DMS79 (cell line): ENCODE measurements around the gene NDUFA11.

Source experiments
- DNase-seq: peaks from one replicate; lab custom pipeline; 2025; lab: John Stamatoyannopoulos, UW

NDUFA11 gene

DNA sequence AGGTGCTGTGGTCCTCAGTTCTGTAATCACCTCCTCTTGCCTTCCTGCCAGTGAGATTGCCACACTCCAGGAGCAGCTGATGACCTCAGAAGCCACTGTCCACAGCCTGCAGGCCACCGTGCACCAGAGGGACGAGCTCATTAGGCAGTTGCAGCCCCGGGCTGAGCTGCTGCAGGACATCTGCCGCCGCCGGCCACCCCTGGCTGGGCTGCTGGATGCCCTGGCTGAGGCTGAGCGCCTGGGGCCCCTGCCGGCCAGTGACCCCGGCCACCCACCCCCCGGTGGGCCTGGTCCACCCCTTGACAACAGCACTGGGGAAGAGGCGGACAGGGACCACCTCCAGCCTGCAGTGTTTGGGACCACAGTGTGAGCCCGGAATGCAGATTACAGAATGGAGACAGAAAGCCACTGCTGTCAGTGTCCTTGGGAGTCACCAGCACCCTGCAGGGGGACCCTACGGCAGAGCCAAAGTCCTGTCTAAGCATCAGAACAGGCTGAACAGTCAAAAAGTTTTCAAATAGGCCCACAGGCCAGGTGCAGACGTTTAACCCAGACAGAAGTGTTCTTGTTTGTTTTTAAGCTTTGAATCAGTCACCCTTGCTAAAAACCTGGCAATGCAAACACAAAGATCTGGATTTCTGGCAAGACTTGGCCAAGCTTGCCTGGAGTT is 5.3 kb upstream of the NDUFA11 start:
- DNase-seq, result no peak

DNA sequence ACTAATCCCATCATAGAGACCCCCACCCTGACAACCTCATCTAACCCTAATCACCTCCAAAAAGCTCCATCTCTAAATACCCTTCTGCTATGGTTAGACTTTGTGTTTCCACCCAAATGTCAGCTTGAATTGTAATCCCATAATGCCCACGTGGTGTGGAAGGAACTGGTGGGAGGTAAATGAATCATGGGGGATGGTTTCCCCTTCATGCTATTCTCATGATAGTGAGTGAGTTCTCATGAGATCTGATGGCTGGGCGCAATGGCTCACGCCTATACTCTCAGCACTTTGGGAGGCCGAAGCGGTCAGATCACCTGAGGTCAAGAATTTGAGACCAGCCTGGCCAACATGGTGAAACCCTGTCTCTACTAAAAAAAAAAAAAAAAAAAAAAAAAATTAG is 3.7 kb upstream of the NDUFA11 start:
- no peak for DNase-seq

DNA sequence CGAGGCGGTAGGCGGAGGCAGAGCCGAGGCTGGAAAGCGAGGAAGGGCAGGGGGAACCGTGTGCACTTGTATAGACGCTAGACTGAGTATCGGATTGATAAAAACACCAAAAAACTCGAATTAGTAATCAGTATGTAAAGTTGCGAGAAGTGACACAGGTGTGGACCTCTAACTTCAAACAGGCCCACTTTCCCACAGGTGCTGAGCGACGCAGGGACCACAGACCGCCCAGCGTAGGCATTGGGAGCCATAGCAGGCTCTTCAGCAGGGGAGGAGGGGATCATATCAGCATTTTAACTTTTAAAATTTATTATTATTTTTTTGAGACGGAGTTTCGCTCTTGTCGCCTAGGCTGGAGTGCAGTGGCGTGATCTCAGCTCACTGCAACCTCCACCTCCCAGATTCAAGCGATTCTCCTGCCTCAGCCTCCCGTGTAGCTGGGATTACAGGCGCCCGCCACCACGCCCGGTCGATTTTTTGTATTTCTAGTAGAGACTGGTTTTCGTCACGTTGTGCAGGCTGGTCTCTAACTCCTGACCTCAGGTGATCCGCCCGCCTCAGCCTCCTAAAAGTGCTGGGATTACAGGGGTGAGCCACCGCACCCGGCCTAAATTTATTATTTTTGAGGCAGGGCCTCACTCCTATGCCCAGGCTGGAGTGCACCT is 1.7 kb upstream of the NDUFA11 start:
- no peak for DNase-seq

DNA sequence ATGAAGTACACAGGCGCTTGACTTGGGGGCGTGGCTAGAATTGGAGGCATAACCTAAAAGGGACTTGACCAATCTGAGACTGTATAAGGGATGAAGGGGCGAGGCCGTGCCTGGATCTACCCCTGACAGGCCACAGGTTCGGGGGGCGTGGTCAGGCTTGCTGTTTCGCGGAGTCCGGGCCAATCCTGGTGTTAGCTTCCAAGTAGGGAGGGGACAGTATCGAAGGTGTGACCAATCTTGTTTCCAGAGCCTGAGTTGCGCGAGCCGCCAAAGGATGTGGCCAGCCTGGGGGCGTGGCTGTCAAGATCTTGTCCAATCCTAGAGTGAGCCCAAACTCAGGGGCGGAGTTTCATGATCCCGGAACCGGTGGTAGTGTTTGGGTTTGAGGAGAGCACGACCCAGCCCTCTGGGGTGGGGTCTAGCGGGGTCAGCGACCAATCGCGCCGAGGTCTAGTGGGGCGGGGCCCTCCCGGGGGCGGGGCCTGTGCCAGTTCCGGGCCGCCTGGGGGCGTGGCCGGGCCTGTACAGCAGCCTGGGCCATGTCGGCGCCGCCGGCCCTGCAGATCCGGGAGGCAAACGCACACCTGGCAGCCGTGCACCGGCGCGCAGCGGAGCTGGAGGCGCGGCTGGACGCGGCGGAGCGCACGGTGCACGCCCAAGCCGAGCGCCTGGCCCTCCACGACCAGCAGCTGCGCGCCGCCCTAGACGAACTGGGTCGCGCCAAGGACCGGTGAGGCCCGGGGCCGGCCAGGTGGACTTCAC is 943 bp upstream of the NDUFA11 start, which contains the start of gene VMAC:
Gene VMAC (plus strand): TSS at position 521 of the 762 bp plus-strand sequence. CDS start 19 bp downstream, at position 540.
- DNase-seq, result peak; percentile 100

DNA sequence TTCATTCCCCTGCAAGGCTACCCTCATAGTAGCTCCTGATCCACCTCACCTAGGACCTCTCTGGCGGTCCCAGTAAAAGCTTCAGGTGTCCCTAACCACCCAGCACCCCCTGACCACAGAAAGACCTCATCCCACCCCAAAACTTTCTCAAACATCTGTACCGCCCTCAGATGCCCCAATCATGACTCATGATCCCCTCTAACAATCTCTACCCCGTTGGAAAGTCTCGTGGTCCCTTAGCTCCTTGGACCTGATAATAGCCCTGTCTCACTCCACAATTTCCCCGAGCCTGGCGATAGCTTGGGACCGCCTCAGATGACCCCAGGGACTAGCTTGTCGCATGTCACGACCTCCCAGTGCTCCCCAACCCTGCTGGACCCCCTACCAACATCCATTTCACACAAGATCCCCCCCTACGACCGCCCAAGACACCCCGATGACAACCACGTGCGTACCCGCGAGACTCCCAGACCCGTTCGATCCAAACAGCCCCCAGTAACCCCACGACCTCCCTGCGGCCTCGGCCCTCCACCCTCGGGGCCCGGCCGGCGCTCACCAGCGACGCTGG is 450 bp downstream of the NDUFA11 start:
- no peak for DNase-seq

DNA sequence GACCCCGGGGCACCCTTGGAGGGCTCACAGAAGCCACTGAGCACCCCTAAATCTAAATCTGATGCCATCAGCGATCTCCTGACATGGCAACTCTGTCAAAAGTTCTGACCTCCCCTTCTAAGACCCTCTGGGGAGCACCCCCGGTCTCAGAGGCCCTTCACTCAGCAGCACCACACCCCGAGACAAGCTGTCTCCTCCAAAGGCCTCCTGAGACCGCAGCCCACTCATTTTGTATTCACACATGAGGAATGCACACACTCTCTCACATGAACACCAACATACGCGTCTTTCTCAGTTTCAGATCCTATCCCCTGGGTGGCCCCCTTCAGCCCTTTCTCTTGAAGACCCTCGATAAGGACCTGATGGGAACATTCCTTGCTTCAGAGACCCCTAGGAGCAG is 2.6 kb downstream of the NDUFA11 start:
- DNase-seq, result no peak

DNA sequence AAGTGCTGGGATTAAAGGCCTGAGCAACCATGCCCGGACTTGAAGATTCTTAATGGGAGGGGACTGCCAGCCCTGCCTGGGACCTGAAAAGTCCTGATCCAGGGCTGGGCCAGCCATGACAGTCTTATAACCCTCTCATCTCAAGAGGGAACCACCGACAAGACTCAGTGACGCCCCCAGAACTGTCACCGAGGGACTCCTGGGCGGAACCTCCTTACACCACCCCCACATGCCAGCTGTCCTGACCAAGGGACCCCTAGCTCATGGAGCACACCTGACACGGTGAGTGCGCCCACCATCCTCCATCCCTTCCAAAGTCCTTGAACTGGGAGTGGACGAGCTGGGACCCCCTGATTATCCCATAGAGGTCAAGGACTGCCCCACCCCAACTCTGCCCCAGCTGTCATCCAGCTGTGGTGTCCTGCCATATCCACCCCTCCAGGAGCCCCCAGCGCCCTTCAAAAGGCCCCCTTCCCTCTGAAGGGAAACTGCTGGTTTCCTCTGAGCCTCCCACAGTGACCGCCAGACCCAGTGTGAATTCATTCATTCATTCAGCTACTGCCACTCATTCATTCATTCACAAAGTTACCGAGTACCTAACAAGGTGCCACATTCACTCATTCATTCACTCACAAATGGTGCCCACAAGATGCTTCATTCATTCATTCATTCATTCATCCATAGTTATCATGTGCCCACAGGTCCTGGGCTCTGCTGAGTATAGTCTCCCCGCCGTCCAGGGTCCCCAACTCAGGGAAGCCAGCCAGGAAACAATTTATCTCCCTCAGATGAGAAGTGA is 3.7 kb downstream of the NDUFA11 start:
- no peak for DNase-seq

DNA sequence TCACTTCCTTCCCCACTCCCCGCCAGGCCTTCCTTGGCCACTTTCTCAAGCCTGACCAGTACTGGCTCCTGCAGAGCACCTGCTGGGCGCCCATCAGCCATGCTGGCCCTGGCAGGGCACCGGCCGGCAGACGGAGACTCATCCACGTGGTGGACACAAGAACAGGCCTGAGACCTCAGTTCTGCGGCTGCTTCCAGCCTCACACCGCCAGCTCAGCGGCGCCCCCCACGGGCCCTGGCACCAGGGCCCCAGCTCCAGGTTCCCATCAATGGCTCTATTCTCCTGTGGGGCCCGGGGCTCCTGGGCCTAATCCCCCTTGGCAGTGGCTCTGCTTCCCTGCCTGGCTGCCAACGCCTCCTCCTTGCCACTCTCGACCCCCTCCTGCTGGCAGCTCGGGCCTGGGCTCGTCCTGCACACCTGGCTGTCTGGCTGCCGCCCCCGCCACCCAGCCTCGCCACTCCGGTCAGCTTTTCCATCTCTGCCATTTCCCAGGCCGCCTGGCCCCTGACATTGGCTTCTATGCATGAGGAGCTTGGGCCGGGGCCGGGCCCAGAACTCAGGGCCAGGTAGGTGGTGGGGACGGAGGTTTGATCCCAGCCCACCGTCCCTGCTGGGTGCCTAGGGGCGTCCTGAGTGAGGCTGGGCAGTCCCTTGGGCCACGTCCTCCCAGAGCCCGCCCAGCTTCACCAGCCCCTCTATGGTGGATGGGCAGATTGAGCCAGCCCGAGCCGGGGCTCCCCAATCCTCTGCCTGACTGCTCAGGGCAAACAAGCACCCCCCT is 6.2 kb downstream of the NDUFA11 start:
- no peak for DNase-seq

DNA sequence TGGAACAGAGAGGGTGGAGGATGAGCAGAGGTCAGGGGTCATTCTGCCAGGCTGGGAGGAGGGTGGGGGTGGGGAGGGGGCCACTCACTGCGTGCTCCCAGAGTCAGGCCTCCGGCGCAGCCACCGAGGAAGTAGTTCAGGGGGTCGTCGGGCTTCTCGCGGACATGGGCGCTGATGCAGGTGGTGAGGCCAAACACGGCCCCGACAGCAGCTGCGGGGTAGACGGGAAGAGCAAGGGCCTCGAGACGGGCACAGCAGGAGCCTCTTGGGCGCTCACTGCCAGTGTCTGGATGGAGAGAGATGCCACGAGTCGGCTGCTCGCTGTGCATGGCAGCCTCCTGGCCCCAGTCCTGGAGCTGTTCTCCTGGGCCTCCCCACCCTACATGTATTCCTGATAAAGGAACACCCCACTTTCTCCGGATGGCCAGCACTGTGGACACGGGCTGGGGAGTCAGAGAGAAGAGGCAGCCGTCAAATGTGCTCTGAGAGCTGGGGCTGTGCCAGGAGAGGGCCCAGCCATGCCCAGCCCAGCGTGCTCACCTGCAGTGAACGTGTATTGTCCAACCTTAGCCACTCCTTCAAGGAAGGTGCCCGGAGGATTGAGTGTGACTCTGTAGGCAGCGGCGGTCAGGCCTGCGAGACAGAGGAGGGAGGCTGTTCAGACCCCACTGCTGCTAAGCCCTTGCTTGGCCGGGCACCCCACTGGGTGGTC is 7.1 kb downstream of the NDUFA11 start:
- DNase-seq, result no peak

DNA sequence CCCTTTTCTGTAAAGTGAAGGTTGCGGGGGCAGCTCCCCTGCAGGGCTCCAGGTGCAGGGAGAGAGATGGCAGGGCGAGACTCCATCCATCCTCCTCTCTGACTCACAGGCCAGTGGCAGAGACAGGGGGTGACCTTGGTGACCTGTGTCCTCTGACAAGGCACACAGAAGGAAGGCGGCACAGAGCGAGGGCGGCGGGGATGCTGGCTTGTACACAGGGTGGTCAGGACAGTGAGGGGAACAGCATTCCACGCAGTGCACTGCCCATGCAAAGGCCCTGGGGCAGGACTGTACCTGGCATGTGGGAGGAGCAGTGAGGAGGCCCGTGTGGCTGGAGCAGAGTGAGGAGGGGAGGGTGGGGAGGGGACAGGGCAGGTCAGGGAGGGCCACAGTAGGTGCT is 7.7 kb downstream of the NDUFA11 start:
- DNase-seq, result no peak

DNA sequence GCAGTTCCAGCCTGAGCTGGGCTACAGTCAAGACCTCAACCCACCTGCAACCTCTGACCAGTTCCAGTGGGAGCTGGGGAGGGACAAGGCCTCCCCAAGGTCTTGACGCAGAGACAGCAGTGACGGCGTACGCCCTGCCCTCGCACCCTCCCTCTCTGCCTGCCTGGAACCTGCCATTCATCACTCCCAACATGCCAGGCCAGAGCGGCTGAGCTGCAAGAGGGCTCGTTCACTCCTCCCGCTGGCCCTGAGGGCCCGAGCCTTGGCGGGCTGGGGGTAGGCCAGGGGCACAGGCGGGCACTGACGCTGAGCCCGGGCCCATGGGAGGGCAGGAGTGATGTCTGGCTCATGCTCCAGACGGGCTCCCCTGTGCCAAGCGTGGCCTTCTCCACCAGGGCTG is 8.2 kb downstream of the NDUFA11 start:
- no peak for DNase-seq

DNA sequence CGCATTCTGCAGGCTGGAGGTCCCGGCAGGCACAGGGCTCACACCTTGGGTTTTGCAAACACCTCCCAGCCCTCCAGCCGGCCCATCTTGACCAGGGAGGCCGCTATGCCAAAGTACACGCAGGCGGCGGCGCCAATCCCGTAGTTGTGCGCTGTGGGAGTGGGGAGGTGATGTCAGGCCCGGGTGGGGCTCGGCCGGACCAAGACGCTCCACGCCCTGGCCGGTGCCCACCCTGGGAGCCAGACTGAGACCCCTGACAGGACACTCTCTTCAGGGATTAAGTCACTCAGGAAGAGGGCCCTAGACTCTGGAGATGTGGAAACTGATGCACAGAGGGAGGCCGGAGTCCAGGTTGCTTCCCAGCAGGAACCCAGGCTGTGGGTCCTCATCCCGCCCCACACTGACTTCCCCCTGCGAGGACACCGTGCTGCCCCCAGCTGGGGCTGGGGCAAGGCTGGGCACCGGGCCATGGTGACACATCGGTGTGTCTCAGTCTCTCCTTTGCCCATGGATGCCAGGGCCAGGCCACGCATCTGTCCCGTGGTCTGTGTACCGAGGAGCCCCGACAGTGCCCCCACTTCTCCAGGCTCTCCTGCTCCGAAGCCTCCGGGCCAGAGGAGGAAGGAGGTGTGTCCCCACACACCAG is 8.8 kb downstream of the NDUFA11 start:
- DNase-seq, result no peak

DNA sequence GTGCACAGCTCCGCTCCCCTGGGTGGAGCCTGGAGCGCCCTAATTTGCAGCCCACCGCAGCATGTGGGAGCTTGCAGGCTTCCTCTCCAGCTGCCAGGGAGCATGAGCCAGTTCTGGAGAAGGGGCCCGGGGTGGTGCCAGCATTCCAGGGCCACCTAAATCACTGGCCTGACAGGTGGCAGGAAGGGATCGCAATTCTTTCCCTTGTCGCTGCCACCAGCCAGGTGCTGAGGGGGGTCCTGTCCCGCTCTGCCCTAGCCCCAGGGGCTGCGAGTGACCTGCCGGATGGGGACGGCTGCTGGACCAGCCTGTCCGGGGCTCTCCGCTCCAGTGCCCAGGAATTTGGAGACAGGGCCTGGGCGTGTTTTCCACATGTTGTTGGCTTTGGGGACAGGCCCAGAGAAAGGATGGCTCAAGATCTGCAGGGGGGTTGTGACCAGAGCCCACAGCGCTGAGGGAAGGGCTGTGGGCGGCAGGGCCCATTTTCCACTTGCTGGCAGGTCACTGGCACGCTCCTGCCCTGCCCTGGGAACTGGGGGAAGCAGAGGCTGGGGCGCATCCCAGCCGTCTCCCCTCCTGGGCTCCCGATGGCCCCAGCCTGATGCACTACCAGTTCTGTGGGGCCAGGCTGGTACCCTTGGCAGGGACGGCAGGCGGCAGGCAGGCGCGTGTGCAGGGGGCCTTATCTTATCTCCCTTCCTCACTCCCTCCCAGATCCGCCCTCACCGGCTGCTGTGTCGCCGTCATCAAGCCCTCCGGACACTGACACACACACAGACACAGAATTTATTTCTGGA is 9.5 kb downstream of the NDUFA11 start:
- no peak for DNase-seq

DNA sequence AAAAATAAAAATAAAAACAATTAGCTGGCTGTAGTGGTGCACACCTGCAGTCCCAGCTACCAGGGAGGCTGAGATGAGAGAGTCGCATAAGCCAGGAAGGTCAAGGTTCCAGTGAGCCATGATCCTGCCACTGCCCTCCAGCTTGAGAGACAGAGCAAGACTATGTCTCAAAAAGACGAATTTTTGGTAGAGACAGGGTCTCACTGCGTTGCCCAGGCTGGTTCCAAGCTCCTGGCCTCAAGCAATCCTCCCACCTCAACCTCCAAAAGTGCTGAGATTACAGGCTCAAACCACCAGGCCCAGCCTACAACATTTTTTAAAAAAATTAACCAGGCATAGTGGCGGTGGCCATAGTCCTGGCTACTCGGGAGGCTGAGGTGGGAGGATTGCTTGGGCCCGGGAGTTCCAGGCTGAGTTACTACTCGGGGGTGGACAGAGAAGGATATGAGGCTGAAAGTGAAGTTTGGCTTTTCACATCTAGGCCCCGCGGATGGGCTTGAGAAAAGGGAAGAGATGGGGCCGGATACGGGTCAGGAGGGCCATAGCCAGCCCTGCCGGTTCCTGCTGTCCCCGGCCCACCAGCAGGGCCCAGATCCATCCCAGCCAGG is 10.2 kb downstream of the NDUFA11 start:
- DNase-seq, result no peak

DNA sequence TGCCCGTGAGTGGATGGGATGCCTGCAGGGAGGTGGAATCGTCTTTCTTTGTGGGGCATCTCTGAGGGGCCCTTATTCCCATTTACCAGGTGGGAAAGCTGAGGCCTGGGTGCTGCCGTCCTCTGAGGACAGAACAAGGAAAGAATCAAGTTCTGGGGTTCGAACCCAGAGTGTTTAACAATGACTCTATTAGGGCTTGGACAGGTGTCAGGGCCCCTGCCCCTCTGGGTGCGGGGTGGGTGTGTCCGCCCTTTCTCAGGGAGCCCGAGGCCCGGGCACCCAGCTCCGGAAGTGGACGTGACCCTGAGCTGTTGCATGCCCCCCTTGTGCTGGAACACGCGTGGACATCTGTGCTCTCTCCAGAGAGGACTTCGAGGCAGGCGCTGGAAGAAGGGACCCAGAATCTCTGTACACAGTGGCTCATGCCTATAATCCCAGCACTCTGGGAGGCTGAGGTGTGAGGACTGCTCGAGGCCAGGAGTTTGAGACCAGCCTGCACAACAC is 10.8 kb downstream of the NDUFA11 start:
- DNase-seq, result no peak

DNA sequence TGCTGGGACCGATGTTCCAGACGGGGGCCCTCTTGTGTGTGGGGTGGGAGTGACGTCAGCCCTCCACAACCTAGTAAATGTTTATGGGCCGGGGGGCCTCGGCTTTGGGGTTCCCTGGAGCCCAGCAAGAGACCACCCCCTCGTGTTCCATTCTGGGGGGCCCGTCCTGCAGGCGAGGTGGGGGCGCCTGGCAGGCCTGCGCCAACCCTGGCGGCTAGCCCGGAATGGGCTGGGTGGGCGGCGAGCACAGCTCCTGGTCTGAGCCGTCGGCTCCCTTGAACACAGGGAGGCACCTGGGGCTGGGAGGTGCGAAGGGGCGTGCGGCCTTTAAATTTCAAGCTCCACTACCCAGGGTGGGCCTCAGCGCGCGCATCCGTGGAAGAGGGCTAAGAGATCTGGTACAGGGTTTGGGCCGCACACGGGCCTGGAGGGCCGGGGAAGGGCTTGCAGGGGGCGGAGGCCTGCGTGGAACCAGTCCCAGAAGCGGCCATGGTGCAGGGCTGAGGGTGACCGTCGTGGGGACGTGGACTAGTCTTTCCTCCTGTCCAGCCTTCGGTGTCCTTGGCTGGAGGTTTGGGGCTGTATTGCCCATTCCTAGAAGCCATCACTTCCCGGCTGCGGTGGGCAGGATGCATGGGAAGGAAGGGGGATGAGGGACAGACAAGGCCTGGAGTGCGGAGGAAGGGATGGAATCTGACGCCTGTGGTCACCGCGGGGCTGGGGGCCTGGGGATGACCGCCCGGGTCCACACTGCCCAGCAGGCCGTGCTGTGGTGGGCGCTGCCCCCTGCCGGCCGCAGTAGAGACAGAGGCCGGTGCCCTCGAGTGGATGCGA is 11.4 kb downstream of the NDUFA11 start:
- DNase-seq, result no peak

DNA sequence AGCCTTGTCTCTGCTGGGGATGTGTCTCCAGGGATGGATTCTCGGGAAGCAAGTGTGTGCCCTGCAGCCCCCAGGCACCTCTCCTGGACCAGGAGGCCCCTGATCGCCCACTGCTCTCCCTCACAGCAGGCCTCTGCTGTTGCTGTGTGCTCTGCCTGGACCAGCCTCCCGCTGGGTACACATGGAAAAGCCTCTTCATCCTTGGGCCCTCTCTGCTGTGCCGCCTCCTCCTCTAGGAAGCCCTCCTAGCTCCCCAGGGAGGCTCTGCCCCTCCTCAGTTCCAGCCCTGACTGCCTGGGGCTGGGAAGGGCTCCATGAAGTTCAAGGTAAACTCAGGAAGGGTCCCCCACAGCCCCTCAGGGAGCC is 12.0 kb downstream of the NDUFA11 start:
- DNase-seq, result no peak

DNA sequence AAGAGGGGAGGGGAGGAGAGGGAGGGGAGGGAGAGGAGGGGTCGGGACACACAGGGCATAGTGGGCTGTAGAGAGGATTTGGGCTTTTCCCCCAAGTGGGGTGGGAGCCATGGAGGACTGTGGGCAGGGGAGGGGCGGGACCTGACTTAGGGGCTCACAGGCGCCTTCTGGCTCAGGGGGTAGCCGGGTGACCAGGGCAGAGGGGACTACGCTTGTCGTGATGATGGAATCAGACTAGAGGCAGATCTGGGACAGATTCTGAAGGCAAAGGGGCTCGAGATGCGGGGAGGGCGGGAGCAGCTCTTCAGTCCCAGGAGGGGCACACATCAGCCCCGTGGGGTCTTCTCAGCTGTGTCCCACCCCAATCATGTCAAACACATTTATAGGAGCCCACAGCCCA is 13.5 kb downstream of the NDUFA11 start:
- no peak for DNase-seq
